ENCODE data around the gene PCDH15. TPM values are rescaled to one million over a fixed set of nuclear protein-coding genes. Genes with fewer than 3 reads are reported as not detected.

PCDH15 gene
- total RNA-seq, 1 experiment from 2014 or later: 0.59 TPM

- DNase-seq (ENCODE audit: low spot score): no peak
- H3K36me3 Mint-ChIP-seq: peaks cover 7% of the 10 kb centered on the region
- ChIA-PET POLR2A (no interaction called here), CTCF (interaction anchor here (1.1 kb wide), 1 partner anchor 42 kb away, joined by 5 read pairs; the partner anchor contains the start of gene PCDH15)
- no peaks in the 10 kb centered on the region for H3K27me3 Mint-ChIP-seq (ENCODE audit: low read depth)
- no peak overlapping the region for H3K27ac Mint-ChIP-seq
- H3K9me3 Mint-ChIP-seq: peaks cover 14% of the 10 kb centered on the region
- no peak for TF ChIP-seq ZNF512 (CRISPR knock-in tag; IDR thresholded peaks at IDR 0.05; ENCODE audit: borderline replicate concordance)
- no peak for TF ChIP-seq TEAD4 (CRISPR knock-in tag; IDR thresholded peaks at IDR 0.05)
- TF ChIP-seq USF1 (CRISPR knock-in tag; IDR thresholded peaks at IDR 0.05): no peak
- no peak for TF ChIP-seq STAT6 (CRISPR knock-in tag; conservative IDR thresholded peaks at IDR 0.05; ENCODE audit: low read depth)
- no peak for TF ChIP-seq GABPB1 (CRISPR knock-in tag; IDR thresholded peaks at IDR 0.05)
- no peak for TF ChIP-seq ZNF396 (CRISPR knock-in tag; IDR thresholded peaks at IDR 0.05; ENCODE audit: borderline replicate concordance)
- peaks cover 17% of the 10 kb centered on the region for H3K4me1 Mint-ChIP-seq
- ATAC-seq: no peak
- no peak overlapping the region for H3K4me3 Mint-ChIP-seq
These were observed 42.1 kb upstream of the PCDH15 start for GRCh38 chr10:54843085-54843646.

- H3K36me3 Mint-ChIP-seq: peaks cover 7% of the 10 kb centered on the region
- no peak overlapping the region for H3K27ac Mint-ChIP-seq
- TF ChIP-seq ATF6 (CRISPR knock-in tag; IDR thresholded peaks at IDR 0.05) (no peak), NFYB (CRISPR knock-in tag; conservative IDR thresholded peaks at IDR 0.05; ENCODE audit: low read depth) (no peak)
- H3K27me3 Mint-ChIP-seq (ENCODE audit: low read depth): no peaks in the 10 kb centered on the region
- POLR2A ChIA-PET: no interaction called here
- CTCF ChIA-PET: no interaction called here
- DNase-seq (ENCODE audit: low spot score) (no peak), ATAC-seq (no peak)
- H3K4me3 Mint-ChIP-seq: no peak overlapping the region
- peaks cover 14% of the 10 kb centered on the region for H3K9me3 Mint-ChIP-seq
- H3K4me1 Mint-ChIP-seq: peaks cover 6% of the 10 kb centered on the region
These were observed 36.4 kb upstream of the PCDH15 start for GRCh38 chr10:54837479-54837878.

GRCh38 chr10:54833029-54833428, 32.0 kb upstream of the PCDH15 start:
- TF ChIP-seq CDX4 (CRISPR knock-in tag; IDR thresholded peaks at IDR 0.05; ENCODE audit: borderline replicate concordance) (no peak), TEAD4 (CRISPR knock-in tag; IDR thresholded peaks at IDR 0.05) (no peak), FOXJ3 (CRISPR knock-in tag; IDR thresholded peaks at IDR 0.05; ENCODE audit: borderline replicate concordance) (no peak), ZNF263 (CRISPR knock-in tag; IDR thresholded peaks at IDR 0.05; ENCODE audit: low read depth) (no peak), PRRX2 (CRISPR knock-in tag; IDR thresholded peaks at IDR 0.05) (no peak), HMGA2 (CRISPR knock-in tag; IDR thresholded peaks at IDR 0.05) (no peak), ZNF416 (CRISPR knock-in tag; IDR thresholded peaks at IDR 0.05) (no peak)
- POLR2A ChIA-PET: no interaction called here

More at GRCh38 chr10:54833029-54833428, 32.0 kb upstream of the PCDH15 start:
- CTCF ChIA-PET: no interaction called here
- Mint-ChIP-seq H3K27me3 (ENCODE audit: low read depth) (no peaks in the 10 kb centered on the region), H3K9me3 (no peaks in the 10 kb centered on the region), H3K36me3 (no peaks in the 10 kb centered on the region), H3K27ac (no peak overlapping the region), H3K4me1 (no peaks in the 10 kb centered on the region), H3K4me3 (no peak overlapping the region)
- DNase-seq (ENCODE audit: low spot score) (no peak), ATAC-seq (no peak)

Measured in WTC11 (cell line).